HL-60 (cell line): Measurements from ENCODE around the gene PDCL2.
"Not testable (repeated sequence)": the region's sequence is repeated elsewhere in the genome, so short reads cannot be mapped to it uniquely, and the experiment has no call there.

ENCODE experiments used
- DNase-seq, 2 experiments: peaks; one replicate each; pipeline ENCODE4 v3.0.0-alpha.2; 2010 to 2020; ENCODE audit warnings: low read depth in 1 of 2, low spot score in 1 of 2
- H3K27ac ChIP-seq: fragments of 250-450 bp; sonication (Bioruptor Pico); replicated peaks from 2 replicates; pipeline ENCODE4 v1.5.1; 2020; ENCODE audit warnings: mild to moderate bottlenecking, moderate library complexity
- H3K27me3 ChIP-seq: fragments of 250-450 bp; sonication (Bioruptor Pico); 2 replicates; pipeline ENCODE4 v1.5.1; 2021; ENCODE audit warnings: mild to moderate bottlenecking, moderate library complexity; ENCODE audit not compliant: insufficient read depth, poor library complexity, severe bottlenecking
- H3K4me3 ChIP-seq: replicated peaks from 2 replicates; pipeline ENCODE4 v1.5.1; 2011; ENCODE audit warnings: mild to moderate bottlenecking, control low read depth, low read length; ENCODE audit not compliant: insufficient read depth
- GABPA ChIP-seq: IDR thresholded peaks from 2 replicates; pipeline ENCODE4 v1.6.1; 2012; ENCODE audit warnings: low read depth
- POLR2AphosphoS5 ChIP-seq: IDR thresholded peaks from 2 replicates; pipeline ENCODE4 v1.6.1; 2012; ENCODE audit warnings: low read depth
- REST ChIP-seq: IDR thresholded peaks from 2 replicates; pipeline ENCODE4 v1.6.1; 2012; ENCODE audit warnings: low read depth; ENCODE audit not compliant: insufficient replicate concordance
- SPI1 ChIP-seq: IDR thresholded peaks from 2 replicates; pipeline ENCODE4 v1.6.1; 2012; ENCODE audit warnings: low read depth, mild to moderate bottlenecking, borderline replicate concordance
- TF ChIP-seq, protein P1 (sequence below): IDR thresholded peaks from one replicate; pipeline ENCODE4 v1.5.1; 2011; ENCODE audit warnings: low read length, control low read depth, inconsistent platforms; ENCODE audit not compliant: insufficient read depth

Gene PDCL2

GRCh38 chr4:55560096-55560495 lies 31.9 kb downstream of the PDCL2 start:
- TF ChIP-seq, protein P1, sequence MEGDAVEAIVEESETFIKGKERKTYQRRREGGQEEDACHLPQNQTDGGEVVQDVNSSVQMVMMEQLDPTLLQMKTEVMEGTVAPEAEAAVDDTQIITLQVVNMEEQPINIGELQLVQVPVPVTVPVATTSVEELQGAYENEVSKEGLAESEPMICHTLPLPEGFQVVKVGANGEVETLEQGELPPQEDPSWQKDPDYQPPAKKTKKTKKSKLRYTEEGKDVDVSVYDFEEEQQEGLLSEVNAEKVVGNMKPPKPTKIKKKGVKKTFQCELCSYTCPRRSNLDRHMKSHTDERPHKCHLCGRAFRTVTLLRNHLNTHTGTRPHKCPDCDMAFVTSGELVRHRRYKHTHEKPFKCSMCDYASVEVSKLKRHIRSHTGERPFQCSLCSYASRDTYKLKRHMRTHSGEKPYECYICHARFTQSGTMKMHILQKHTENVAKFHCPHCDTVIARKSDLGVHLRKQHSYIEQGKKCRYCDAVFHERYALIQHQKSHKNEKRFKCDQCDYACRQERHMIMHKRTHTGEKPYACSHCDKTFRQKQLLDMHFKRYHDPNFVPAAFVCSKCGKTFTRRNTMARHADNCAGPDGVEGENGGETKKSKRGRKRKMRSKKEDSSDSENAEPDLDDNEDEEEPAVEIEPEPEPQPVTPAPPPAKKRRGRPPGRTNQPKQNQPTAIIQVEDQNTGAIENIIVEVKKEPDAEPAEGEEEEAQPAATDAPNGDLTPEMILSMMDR, result no peak
- TF ChIP-seq GABPA, result no peak
- no peak for TF ChIP-seq SPI1
- no peak for TF ChIP-seq REST
- no peaks in the 10 kb centered on the region for H3K27me3 ChIP-seq
- H3K4me3 ChIP-seq, result no peak overlapping the region
- H3K27ac ChIP-seq, result no peak overlapping the region
- no peak for DNase-seq

DNA sequence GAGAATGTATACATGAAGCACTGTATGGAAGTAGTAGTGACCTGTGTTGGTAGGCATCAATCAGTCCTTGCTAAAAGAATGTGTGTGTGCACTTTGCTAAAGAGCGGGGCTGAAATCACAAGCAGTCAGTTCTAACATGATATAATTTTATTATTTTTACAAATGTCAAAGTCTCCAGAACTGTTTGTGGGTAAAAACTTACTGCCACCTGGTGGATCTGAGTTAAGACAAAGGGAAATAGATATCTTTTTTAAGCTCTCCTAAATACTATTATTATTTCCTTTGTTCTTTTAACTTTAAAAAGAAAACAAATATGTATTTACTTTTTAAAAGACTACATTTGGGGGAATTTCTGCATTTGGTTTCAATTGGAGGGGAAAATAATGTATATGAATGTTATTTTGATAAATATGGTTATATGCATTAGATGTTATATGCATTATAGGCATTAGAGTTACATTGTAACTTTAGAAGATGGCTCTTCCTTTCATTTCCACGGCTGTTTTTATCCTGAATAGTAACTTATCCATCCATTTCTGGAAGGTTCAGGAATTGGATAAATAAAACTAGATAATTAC lies 37.5 kb downstream of the PDCL2 start:
- Histone ChIP-seq H3K27ac (no peak overlapping the region), H3K27me3 (no peaks in the 10 kb centered on the region), H3K4me3 (no peak overlapping the region)
- TF ChIP-seq GABPA (no peak), POLR2AphosphoS5 (no peak), SPI1 (no peak), REST (no peak)
- TF ChIP-seq, protein P1, result no peak
- DNase-seq, result no peak

DNA sequence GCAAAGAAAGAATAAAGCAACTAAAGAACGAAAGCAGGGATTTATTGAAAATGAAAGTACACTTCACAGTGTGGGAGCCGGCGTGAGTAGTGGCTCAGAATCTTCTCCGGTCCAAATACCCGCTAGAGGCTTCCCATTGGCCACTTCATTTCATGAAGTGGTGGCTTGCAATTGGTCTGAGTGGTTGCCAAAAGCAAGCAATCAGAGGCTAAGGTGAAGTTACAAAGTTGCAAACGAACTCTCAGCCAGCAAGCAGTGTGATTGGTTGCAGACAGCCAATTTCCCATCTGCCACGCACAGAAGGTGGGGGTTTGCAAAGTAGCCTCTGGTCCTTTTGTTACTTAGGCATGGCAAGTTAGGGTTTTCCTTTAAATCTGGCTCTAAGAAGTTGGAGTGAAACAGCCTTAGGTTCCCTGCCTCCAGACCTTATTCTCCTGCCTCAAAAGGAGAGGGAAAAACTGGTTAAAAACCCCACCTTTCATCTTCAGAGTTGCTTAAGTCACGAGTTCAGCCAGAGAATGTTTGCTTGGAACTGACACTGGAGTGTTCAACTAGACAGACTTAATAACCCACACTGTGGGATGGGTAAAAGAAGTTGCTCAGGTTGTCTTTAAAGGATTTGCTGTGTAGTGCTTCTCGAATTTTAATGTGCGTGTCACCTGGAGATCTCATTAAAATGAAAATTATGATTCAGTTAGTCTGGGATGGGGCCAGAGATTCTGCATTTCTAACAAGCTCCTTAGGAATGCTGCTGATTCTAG lies 38.4 kb downstream of the PDCL2 start:
- Histone ChIP-seq H3K27me3 (no peaks in the 10 kb centered on the region), H3K27ac (no peak overlapping the region), H3K4me3 (no peak overlapping the region)
- no peak for TF ChIP-seq SPI1
- no peak for TF ChIP-seq REST
- TF ChIP-seq, protein P1, result no peak
- TF ChIP-seq POLR2AphosphoS5, result no peak
- no peak for TF ChIP-seq GABPA
- no peak for DNase-seq

DNA sequence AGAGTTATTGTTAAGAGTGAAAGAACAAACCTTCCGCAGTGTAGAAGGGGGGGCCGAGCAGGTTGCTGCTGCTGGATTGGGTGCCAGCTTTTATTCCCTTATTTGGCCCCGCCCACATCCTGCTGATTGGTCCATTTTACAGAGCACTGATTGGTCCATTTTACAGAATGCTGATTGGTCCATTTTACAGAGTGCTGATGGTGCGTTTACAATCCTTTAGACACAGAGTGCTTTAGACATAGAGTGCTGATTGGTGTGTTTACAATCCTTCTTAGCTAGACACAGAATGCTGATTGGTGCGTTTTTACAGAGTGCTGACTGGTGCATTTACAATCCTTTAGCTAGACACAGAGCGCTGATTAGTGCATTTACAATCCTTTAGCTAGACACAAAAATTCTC lies 40.1 kb downstream of the PDCL2 start:
- not testable (repeated sequence) for H3K27ac ChIP-seq, H3K27me3 ChIP-seq, DNase-seq, H3K4me3 ChIP-seq
